DMS79 treated with DMSO at 0.1 percent for 48 hours (cell line): ENCODE results near the gene EFNB3.

ENCODE experiments used
- DNase-seq: peaks from one replicate; lab custom pipeline; 2025; lab: John Stamatoyannopoulos, UW

EFNB3 gene

GRCh38 chr17:7717756-7718350 is 12.9 kb downstream of the EFNB3 start:
- no peak for DNase-seq

DNA sequence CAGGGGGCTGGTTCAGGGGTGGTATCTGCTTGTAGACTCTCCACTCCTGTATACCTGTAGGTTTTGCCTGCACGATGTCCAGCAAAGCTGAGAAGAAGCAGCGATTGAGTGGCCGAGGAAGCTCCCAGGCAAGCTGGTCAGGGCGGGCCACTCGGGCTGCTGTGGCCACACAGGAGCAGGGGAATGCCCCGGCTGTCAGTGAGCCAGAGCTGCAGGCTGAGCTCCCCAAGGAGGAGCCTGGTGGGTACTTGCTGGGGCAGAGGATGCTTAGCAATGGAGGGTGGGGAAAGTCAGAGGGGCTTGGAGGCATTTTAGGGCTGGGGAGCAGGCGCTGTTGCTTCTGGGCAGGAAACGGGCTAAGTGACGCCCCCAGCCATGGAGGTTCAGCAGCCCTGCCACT is 14.7 kb downstream of the EFNB3 start:
- no peak for DNase-seq

- DNase-seq = no peak
Observed at GRCh38 chr17:7720125-7720524, 15.1 kb downstream of the EFNB3 start.

DNA sequence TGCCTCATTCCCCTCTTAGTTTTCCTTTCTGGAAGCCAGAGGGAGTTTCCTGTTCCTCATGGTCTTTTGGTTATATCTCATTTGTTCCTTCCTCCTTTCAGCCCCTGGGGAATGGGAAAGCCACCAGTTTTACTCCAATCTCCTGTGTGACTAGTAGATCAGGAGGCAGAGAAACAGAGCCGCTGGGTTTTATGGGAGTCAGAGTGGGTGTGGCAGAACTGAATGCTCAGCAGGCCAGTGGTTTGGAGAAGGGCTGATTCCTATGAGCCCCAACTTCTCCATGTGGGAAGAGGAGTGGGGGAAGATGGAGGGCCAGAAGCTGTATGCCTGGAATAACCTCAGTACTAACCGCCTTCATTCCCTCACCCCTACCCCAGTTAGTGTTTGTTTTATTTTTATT is 16.6 kb downstream of the EFNB3 start:
- DNase-seq = no peak

GRCh38 chr17:7727886-7728285 is 22.9 kb downstream of the EFNB3 start:
- no peak for DNase-seq

- no peak for DNase-seq
Observed at GRCh38 chr17:7729816-7730215, 24.8 kb downstream of the EFNB3 start.

GRCh38 chr17:7732981-7733539 is 28.1 kb downstream of the EFNB3 start:
- no peak for DNase-seq

GRCh38 chr17:7737601-7738000 is 32.6 kb downstream of the EFNB3 start:
- DNase-seq = no peak

GRCh38 chr17:7739746-7740145 is 34.7 kb downstream of the EFNB3 start:
- DNase-seq = peak; percentile 48

DNA sequence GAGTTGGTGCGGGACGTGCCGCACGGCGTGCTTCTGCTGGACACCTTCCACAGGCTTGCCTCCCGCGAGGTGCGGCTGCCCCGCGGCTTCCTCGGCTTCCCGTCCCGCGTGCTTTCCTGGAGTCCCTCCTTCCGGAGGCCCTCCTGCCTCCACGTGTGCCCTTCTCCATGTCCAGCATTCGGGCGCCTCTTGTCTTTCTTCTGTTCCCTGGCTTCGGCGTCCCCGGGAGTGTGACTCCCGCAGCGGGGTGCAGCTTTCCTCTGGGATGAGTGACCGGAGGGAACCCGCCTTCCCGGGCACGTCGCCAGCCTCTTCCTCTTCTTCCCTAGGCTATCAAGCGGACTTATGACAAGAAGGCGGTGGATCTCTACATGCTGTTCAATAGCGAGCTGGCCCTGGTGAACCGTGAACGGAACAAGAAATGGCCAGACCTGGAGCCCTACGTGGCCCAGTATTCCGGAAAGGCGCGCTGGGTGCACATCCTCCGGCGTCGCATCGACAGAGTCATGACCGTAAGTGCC is 35.5 kb downstream of the EFNB3 start:
- DNase-seq = peak; percentile 85

GRCh38 chr17:7742729-7743128 is 37.7 kb downstream of the EFNB3 start:
- no peak for DNase-seq

DNA sequence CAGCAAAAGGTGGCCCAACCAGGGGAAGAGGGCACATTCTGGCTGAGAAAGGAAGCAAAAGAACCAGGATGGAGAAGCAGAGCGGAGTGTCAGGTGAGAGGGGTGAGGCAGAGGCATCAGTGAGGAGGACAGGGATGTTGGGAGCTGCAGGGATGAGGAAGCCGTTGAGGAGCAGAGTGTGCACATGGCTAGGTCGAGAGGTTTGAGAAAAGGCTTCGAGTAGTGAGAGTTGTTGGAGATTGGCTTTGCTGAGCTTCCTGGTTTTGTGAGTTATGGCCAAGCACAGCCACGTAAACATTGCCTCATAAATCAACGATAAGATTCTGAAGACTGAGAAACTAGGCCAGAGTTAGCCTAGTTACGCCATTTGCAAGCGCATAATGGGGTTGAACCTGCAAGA is 39.4 kb downstream of the EFNB3 start:
- DNase-seq = no peak

GRCh38 chr17:7745748-7746470 is 40.9 kb downstream of the EFNB3 start:
- no peak for DNase-seq

DNA sequence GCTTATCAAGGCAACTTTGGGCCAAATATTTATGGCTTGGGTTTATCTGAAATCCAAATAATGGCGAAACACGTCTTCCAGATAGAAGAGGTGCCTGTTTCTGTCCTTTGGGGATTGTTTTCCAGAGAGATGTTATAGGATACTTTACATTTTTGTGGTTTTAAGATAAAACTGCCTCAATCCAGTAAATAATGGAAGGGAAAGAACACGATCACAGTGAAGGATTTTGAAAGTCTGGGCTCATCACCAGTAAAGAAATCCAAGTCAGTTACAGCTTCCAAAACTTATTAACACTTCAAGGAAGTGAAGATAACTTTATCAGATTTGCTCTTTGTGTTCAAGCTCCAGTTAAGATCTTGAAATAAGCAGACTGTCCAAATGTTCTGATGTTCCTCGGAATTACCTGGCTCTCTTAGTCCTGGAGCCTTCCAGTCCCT is 42.7 kb downstream of the EFNB3 start:
- no peak for DNase-seq

GRCh38 chr17:7748076-7748775 is 43.2 kb downstream of the EFNB3 start:
- no peak for DNase-seq

DNA sequence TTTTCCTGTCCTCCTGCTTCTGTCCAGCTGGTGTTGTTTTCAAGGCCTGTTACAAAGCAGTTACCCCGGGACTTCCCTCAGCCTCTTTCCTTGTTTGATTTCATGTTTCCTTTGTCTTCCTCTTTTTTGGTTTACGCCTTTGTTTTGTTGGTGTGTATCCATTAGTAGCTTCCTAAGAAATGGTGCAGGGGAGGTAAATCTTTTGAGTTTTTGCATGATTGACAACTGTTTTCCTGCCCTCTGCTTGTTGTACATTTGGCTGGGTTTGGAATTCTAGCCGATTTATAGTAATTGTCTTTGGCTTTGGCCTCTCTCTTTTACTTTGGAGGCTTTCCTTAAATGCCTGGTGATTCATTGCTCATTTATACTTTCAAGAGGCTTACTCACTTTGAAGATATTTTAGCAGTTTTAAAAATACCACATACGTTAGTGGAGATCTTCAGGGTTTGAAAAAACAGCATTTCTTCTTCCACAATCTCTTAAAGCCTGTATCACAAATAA is 45.4 kb downstream of the EFNB3 start:
- DNase-seq = peak; percentile 4

DNA sequence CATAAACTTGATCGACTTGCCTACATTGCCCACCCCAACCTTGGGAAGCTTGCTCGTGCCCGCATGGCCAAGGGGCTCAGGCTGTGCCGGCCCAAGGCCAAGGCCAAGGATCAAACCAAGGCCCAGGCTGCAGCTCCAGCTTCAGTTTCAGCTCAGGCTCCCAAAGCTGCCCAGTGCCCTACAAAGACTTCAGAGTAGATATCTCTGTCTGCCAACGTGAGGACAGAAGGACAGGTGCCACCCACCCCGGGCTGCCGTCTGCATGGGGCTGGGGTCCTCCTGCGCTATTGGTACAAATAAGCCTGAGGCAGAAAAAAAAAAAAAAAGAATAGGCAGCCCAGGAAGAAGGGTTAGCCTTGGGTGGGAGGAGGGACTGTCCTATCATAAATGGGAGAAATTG is 49.7 kb downstream of the EFNB3 start:
- DNase-seq = no peak

- no peak for DNase-seq
Observed at GRCh38 chr17:7755095-7755890, 50.3 kb downstream of the EFNB3 start.

GRCh38 chr17:7756968-7757367 is 52.0 kb downstream of the EFNB3 start:
- no peak for DNase-seq
